Nephron progenitor cell (in vitro differentiated cells): ENCODE measurements around the gene EEFSEC.

ENCODE experiments used
- DNase-seq: peaks from one replicate; pipeline ENCODE4 v3.0.0; 2021
- H3K27ac Mint-ChIP-seq: 2 replicates; pipeline ENCODE4 v1.8.0; 2021; ENCODE audit warnings: mild to moderate bottlenecking, moderate library complexity, mixed read lengths
- H3K27me3 Mint-ChIP-seq: 2 replicates; pipeline ENCODE4 v1.8.0; 2021; ENCODE audit warnings: mild to moderate bottlenecking, low read depth, mixed read lengths; ENCODE audit not compliant: poor library complexity
- H3K36me3 Mint-ChIP-seq: 2 replicates; pipeline ENCODE4 v1.8.0; 2021; ENCODE audit warnings: low read depth, mixed read lengths
- H3K4me1 Mint-ChIP-seq: 2 replicates; pipeline ENCODE4 v1.8.0; 2021; ENCODE audit warnings: mixed read lengths
- H3K4me3 Mint-ChIP-seq: 2 replicates; pipeline ENCODE4 v1.8.0; 2021; ENCODE audit warnings: mild to moderate bottlenecking, moderate library complexity, mixed read lengths
- H3K9me3 Mint-ChIP-seq: 2 replicates; pipeline ENCODE4 v1.8.0; 2021; ENCODE audit warnings: mild to moderate bottlenecking, moderate library complexity, mixed read lengths
- CTCF ChIP-seq: fragments of 200-600 bp; sonication (generic); IDR thresholded peaks from 2 replicates; pipeline ENCODE4 v1.5.0; 2021; ENCODE audit warnings: antibody characterized with exemption

Gene EEFSEC

GRCh38 chr3:128283421-128283820, 130.1 kb downstream of the EEFSEC start:
- H3K27me3 Mint-ChIP-seq = peaks cover 2% of the 10 kb centered on the region
- no peak for DNase-seq
- no peak for TF ChIP-seq CTCF
- no peaks in the 10 kb centered on the region for H3K9me3 Mint-ChIP-seq
- peaks cover 40% of the 10 kb centered on the region for H3K4me1 Mint-ChIP-seq
- H3K36me3 Mint-ChIP-seq = no peaks in the 10 kb centered on the region
- H3K4me3 Mint-ChIP-seq = no peak overlapping the region
- H3K27ac Mint-ChIP-seq = no peak overlapping the region

GRCh38 chr3:128285042-128285966, 132.0 kb downstream of the EEFSEC start:
- Mint-ChIP-seq H3K4me1 (peaks cover 21% of the 10 kb centered on the region), H3K27me3 (peaks cover 2% of the 10 kb centered on the region), H3K36me3 (peaks cover 12% of the 10 kb centered on the region), H3K9me3 (peaks cover 5% of the 10 kb centered on the region), H3K27ac (peak overlapping the region; percentile 52), H3K4me3 (no peak overlapping the region)
- no peak for TF ChIP-seq CTCF
- no peak for DNase-seq

- Mint-ChIP-seq H3K4me1 (peaks cover 15% of the 10 kb centered on the region), H3K9me3 (peaks cover 8% of the 10 kb centered on the region), H3K36me3 (peaks cover 15% of the 10 kb centered on the region), H3K27ac (no peak overlapping the region), H3K27me3 (peaks cover 2% of the 10 kb centered on the region), H3K4me3 (no peak overlapping the region)
- DNase-seq = no peak
- TF ChIP-seq CTCF = no peak
Measured at GRCh38 chr3:128285967-128286321, 132.7 kb downstream of the EEFSEC start.

- Mint-ChIP-seq H3K4me3 (no peak overlapping the region), H3K9me3 (peaks cover 13% of the 10 kb centered on the region), H3K4me1 (peaks cover 7% of the 10 kb centered on the region), H3K36me3 (peaks cover 20% of the 10 kb centered on the region), H3K27ac (no peak overlapping the region), H3K27me3 (peaks cover 2% of the 10 kb centered on the region)
- no peak for DNase-seq
- no peak for TF ChIP-seq CTCF
Measured at GRCh38 chr3:128286691-128287090, 133.4 kb downstream of the EEFSEC start.

GRCh38 chr3:128287216-128287615, 133.9 kb downstream of the EEFSEC start:
- H3K4me3 Mint-ChIP-seq = no peak overlapping the region

More at GRCh38 chr3:128287216-128287615, 133.9 kb downstream of the EEFSEC start:
- no peak for TF ChIP-seq CTCF
- Mint-ChIP-seq H3K9me3 (peaks cover 13% of the 10 kb centered on the region), H3K36me3 (peaks cover 20% of the 10 kb centered on the region), H3K27ac (no peak overlapping the region), H3K27me3 (peaks cover 2% of the 10 kb centered on the region), H3K4me1 (peaks cover 3% of the 10 kb centered on the region)
- DNase-seq = no peak
